Esophagus (tissue), 2 donors: ENCODE measurements around the gene SOX12. TPM values are rescaled to one million over a fixed set of nuclear protein-coding genes. Genes with fewer than 3 reads are reported as not detected.
"Not testable (repeated sequence)": the region's sequence is repeated elsewhere in the genome, so short reads cannot be mapped to it uniquely, and the experiment has no call there.

Experiments used
- H3K27ac ChIP-seq, 2 donors: one replicate each; pipeline ENCODE4 v1.5.1; 2013; ENCODE audit warnings: low read depth in 2 of 2, mild to moderate bottlenecking in 2 of 2, inconsistent platforms in 1 of 2, low read length in 1 of 2, moderate library complexity in 1 of 2
- H3K27me3 ChIP-seq, 2 donors: one replicate each; pipeline ENCODE4 v1.6.1; 2013; ENCODE audit warnings: low read length in 2 of 2, control low read depth in 1 of 2, mild to moderate bottlenecking in 1 of 2; ENCODE audit not compliant: insufficient read depth in 2 of 2, control insufficient read depth in 1 of 2
- H3K36me3 ChIP-seq, 2 donors: one replicate each; pipeline ENCODE4 v1.6.1; 2013; ENCODE audit warnings: low read length in 1 of 2; ENCODE audit not compliant: control insufficient read depth in 2 of 2, insufficient read depth in 2 of 2
- H3K4me1 ChIP-seq, 2 donors: one replicate each; pipeline ENCODE4 v1.6.1; 2013; ENCODE audit warnings: low read length in 1 of 2; ENCODE audit not compliant: control insufficient read depth in 2 of 2, insufficient read depth in 2 of 2
- H3K4me3 ChIP-seq, 2 donors: one replicate each; pipeline ENCODE4 v1.5.1; 2013; ENCODE audit warnings: low read length in 2 of 2, mild to moderate bottlenecking in 2 of 2, low read depth in 1 of 2, moderate library complexity in 1 of 2
- H3K9me3 ChIP-seq, 2 donors: one replicate each; pipeline ENCODE4 v1.6.1; 2013; ENCODE audit warnings: mild to moderate bottlenecking in 2 of 2, low read depth in 1 of 2, low read length in 1 of 2, moderate library complexity in 1 of 2; ENCODE audit not compliant: control insufficient read depth in 2 of 2, insufficient read depth in 1 of 2
- WGBS, 2 donors: extraction: QIAGEN DNeasy Blood & Tissue Kit; methylation state at CpG; one replicate each; pipeline ENCODE4 v1.1.7; 2013; 5-methylcytosine and 5-hydroxymethylcytosine counted together
- polyA plus RNA-seq, 2 donors: library from polyadenylated mRNA; stranded (reverse); fragments of 200-250 nt; gene quantifications; one replicate each; pipeline ENCODE4 v1.2.3, GENCODE V29; 2013
- donor health status: healthy with polysubstance abuse.
- donor health status: Bipolar disorder and iron deficiency.

Gene SOX12
- polyA plus RNA-seq, 2 donors: 2.2 to 2.4 TPM

DNA sequence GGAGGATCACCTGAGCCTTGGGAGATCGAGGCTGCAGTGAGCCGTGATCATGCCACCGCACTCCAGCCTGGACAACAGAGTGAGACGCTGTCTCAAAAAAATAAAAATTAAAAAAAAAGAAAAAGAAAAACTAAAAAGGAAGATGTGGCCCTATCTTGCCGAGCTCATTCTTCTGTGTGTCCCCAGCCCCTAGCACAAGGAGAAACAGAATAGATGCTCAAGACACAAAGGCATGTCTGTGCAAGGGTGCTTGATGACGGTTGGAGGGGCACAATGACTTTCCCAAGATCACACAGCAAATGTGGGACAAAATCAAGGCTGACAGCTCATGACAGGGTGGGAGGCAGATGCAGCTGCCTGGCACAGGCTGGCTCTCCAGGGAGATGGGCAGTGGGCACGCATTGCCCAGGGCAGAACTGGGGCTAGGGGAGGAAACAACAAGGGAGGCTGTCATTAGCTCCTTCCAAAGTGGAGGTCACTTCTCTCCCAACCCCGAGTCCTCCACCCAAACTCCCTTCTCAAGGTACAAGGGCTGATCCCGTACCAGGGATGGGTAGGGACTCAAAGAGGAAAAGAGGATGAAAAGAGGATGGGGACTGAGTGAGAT, 20.8 kb downstream of the SOX12 start:
- H3K36me3 ChIP-seq: no peaks in the 10 kb centered on the region
- peaks cover 0 to 5% of the 10 kb centered on the region in 2 donors for H3K4me1 ChIP-seq
- peak overlapping the region in 1 of 2 donors; percentile 56 for H3K4me3 ChIP-seq
- WGBS, 2 donors: 67 to 71% methylated on average over 9 of the region's 9 CpGs
- H3K9me3 ChIP-seq: peaks cover 5 to 6% of the 10 kb centered on the region in 2 donors
- H3K27me3 ChIP-seq: no peaks in the 10 kb centered on the region
- H3K27ac ChIP-seq: peak overlapping the region; percentile 5 to 80

DNA sequence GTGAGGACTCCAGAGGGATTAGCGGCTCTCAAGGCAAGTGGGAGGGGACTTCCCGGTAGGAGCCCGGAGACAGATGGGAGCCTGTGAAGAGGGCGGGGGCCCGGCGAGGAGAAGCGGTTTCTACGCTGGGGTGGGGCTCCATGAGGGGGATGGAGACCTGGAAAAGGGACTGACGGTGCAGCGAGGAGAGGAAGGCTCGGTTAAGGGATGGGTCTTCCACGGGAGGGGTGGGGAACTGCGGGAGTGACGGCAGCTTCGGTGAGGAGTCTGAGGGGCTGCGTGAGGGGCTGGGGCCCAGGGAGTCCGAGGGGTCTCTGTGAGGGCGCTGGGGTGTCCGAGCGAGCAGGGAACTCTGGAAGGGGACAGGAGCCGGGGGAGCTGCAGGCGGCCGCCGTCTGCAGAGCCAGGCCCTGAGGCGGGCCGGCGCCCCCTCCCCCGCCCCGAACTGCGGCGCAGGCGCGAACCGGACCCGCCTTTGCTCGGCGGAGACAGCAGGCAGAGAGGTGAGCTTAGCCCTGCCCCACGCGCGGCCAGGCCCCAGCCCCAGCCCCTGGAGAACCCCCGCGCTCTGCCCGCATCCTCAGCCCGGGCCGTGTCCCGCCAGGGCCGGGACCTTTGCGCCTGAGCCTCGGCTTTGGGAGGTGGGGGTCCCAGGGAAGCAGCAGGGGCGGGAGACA, 21.4 kb downstream of the SOX12 start, which contains the start of gene NRSN2:
TSS of gene NRSN2 (plus strand) at position 472 of the 677 bp plus-strand sequence. CDS start 2,533 bp downstream, outside the sequence.
- H3K4me1 ChIP-seq: peaks cover 0 to 5% of the 10 kb centered on the region in 2 donors
- no peaks in the 10 kb centered on the region for H3K36me3 ChIP-seq
- peaks cover 4 to 5% of the 10 kb centered on the region in 2 donors for H3K9me3 ChIP-seq
- peak within 1 kb of the TSS; percentile 80 to 86 for H3K27ac ChIP-seq
- 2% methylated on average over 42 to 50 of the region's 50 CpGs for WGBS, 2 donors
- no peaks in the 10 kb centered on the region for H3K27me3 ChIP-seq
- peak within 1 kb of the TSS; percentile 56 to 63 for H3K4me3 ChIP-seq

DNA sequence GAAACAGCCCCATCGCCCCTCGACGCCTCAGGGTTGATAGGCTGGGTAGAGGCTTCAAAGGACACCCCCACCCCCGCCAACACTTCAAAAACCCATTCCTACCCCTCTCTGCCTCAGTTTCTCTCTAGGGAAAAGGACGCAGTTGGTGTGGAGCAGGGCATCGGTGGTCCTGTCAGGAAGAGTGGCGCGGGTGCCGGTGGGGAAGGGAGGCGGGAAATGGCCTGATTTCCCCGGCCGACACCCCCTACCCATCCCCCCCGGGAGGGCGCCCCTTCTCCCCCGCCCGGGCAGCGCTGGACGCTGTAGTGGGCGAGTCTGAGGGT, 21.9 kb downstream of the SOX12 start:
- H3K27ac ChIP-seq: peak overlapping the region; percentile 80 to 84
- peaks cover 0 to 2% of the 10 kb centered on the region in 2 donors for H3K9me3 ChIP-seq
- H3K36me3 ChIP-seq: no peaks in the 10 kb centered on the region
- H3K4me1 ChIP-seq: peaks cover 0 to 5% of the 10 kb centered on the region in 2 donors
- H3K4me3 ChIP-seq: peak overlapping the region; percentile 56 to 63
- WGBS, 2 donors: 0 to 3% methylated on average over 17 to 18 of the region's 19 CpGs
- no peaks in the 10 kb centered on the region for H3K27me3 ChIP-seq

DNA sequence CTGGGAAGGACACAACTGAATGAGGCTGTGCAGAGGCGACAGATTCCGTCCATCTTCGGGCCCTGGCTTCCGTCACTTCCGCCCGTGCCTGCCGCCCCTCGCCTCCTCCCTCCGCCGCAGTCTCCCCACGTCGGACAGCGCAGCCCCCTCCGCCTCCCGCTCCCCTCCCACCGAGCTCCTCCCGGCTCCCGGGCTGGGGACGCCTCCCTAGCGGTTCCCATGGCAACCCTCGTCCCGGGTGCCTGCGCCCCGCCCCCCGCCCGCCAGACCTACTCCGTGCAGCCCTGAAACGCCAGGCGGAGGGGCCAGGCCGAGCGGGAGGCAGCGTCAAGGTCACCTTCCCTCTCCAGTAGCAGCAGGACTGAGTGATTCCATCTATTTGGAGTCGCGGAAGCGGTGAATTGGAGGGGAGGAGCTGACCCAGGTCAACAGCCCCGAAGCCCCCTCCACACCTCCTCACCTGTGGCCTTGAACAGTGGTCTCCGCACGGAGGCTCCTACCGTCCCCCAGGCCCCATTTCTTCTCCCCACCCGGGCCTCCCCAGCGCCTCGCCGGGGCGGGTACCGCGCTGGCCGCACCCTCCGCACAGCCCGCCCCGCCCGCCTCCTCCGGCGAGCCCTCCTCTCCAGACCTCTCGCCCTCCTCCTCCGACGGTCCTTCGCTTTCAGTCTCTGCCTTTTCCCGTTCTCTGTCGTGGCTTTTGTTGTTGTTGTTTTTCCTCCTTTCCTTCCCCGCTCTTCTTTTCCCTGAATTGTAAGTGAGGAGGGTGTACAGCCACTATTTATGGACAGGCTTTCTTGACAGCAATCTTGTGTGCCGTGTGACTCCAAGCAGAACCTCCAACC, 22.5 kb downstream of the SOX12 start:
- Histone ChIP-seq H3K4me1 (peaks cover 0 to 5% of the 10 kb centered on the region in 2 donors), H3K4me3 (peak overlapping the region; percentile 56 to 63), H3K27ac (peak overlapping the region; percentile 80 to 86), H3K27me3 (no peaks in the 10 kb centered on the region), H3K36me3 (no peaks in the 10 kb centered on the region), H3K9me3 (no peaks in the 10 kb centered on the region)
- WGBS, 2 donors: 1% methylated on average over 49 to 61 of the region's 61 CpGs

DNA sequence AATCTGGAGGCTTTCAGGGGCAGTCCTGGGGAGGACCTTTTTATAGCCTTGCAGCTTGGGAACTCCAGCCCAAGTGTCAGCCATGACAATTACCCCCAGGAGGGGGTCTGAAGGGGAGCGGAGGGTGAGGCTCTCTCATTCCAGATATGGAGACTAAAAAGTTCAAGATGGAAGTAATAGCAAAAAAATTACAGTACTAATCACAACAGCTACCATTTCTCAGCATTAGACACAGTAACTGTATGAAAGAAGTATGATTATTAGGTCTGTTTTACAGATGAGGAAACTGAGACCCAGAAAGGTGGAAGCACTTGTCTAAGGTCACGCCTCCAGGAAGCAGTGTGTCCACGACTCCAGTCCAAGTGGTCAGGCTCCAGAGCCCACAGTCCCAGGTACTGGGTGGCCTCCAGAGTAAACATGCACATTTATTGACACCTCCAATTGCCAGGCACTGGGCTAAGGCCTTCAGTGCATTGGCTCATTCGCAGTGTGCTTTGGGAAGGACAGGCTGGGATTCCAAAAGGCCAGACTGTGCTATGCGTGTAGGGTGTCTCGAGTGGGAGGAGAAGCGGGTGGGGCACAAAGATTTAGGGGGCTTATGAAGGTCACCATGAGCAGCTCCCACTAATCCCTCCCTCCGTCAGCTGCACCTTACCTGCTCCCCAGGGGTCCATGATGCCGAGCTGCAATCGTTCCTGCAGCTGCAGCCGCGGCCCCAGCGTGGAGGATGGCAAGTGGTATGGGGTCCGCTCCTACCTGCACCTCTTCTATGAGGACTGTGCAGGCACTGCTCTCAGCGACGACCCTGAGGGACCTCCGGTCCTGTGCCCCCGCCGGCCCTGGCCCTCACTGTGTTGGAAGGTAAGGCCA, 23.9 kb downstream of the SOX12 start:
- no peaks in the 10 kb centered on the region for H3K9me3 ChIP-seq
- WGBS, 2 donors: 93 to 94% methylated on average over 19 of the region's 19 CpGs
- H3K27ac ChIP-seq: no peak overlapping the region

DNA sequence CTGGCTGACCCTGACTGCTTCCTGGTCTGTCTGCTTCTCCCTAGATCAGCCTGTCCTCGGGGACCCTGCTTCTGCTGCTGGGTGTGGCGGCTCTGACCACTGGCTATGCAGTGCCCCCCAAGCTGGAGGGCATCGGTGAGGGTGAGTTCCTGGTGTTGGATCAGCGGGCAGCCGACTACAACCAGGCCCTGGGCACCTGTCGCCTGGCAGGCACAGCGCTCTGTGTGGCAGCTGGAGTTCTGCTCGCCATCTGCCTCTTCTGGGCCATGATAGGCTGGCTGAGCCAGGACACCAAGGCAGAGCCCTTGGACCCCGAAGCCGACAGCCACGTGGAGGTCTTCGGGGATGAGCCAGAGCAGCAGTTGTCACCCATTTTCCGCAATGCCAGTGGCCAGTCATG, 27.8 kb downstream of the SOX12 start:
- Histone ChIP-seq H3K9me3 (no peaks in the 10 kb centered on the region), H3K4me3 (no peak overlapping the region), H3K4me1 (peaks cover 0 to 2% of the 10 kb centered on the region in 2 donors), H3K27ac (no peak overlapping the region), H3K36me3 (no peaks in the 10 kb centered on the region), H3K27me3 (no peaks in the 10 kb centered on the region)
- WGBS, 2 donors: 89 to 94% methylated on average over 13 of the region's 13 CpGs

More for the DNA sequence above, 23.9 kb downstream of the SOX12 start:
- no peaks in the 10 kb centered on the region for H3K27me3 ChIP-seq
- H3K4me1 ChIP-seq: peaks cover 0 to 5% of the 10 kb centered on the region in 2 donors
- no peak overlapping the region for H3K4me3 ChIP-seq
- H3K36me3 ChIP-seq: no peaks in the 10 kb centered on the region

DNA sequence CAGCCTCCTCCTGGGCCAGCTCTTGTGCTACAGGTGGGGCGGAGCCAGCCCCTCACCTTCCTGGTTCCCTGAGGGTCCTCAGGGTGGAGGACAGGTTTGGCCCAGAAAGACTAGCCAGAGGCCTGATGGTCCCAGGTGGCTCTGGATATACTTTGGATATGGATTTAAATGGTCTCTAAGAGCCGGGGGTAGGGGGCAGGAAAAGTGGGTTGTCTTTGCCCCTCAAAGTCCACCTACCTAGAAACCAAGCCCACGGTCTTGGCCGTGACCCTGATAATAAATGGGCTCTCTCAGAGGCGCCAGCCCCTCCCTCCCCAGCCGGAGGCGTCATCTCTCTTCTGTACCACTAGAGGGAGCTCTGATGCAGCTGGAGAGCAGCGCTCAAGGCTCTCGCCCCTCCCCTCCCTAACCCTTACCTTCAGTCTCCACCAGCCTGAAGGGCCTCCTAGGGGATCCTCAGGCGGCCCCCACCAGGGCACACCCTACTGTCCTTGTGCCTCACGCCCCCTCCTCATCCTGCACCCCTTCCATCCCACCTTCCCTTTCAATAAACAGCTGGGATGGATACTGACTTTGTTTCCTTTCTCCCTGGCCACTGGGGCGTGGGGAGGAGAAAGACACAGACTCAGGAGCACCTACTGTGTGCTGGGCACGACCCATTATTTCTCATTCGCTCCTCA, 29.1 kb downstream of the SOX12 start:
- H3K4me1 ChIP-seq: no peaks in the 10 kb centered on the region
- H3K9me3 ChIP-seq: no peaks in the 10 kb centered on the region
- no peak overlapping the region for H3K27ac ChIP-seq
- 12 to 16% methylated on average over 14 of the region's 14 CpGs for WGBS, 2 donors
- no peaks in the 10 kb centered on the region for H3K27me3 ChIP-seq
- no peaks in the 10 kb centered on the region for H3K36me3 ChIP-seq
- H3K4me3 ChIP-seq: no peak overlapping the region

DNA sequence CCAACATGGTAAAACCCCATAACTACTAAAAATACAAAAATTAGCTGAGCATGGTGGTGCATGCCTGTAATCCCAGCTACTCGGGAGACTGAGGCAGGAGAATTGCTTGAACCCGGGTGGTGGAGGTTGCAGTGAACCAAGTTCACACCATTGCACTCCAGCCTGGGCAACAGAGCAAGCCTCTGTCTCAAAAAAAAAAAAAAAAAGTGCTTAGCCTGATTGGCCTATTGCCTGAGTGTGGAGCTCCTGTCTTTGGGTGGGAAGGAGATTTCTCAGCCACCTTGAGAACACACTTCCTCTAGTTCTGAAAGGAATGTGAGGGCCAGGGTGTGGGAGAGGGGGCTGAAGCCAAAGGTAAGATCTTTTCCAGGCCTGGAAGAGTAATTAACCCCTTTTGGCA, 30.8 kb downstream of the SOX12 start:
- H3K9me3 ChIP-seq, H3K27ac ChIP-seq, H3K4me1 ChIP-seq, H3K4me3 ChIP-seq, H3K27me3 ChIP-seq, H3K36me3 ChIP-seq: not testable (repeated sequence)
- 90 to 91% methylated on average over 2 of the region's 2 CpGs for WGBS, 2 donors
